ENCODE results near the gene GARNL3. TPM values are rescaled to one million over a fixed set of nuclear protein-coding genes. Genes with fewer than 3 reads are reported as not detected.
A peak's percentile ranks its signal among the peaks of the same experiment; 100 is the strongest.

The GARNL3 gene
- total RNA-seq, 1 donor, result 5.8 TPM

- H4K20me1 ChIP-seq (ENCODE audit: insufficient read depth, low read length), result no peaks in the 10 kb centered on the region
- H3K9me3 ChIP-seq (ENCODE audit: low read depth, low read length), result no peaks in the 10 kb centered on the region
- no peak overlapping the region for H2AFZ ChIP-seq (ENCODE audit: low read length)
- no peak overlapping the region for H3K27ac ChIP-seq (ENCODE audit: low read depth, low read length)
- peaks cover 8% of the 10 kb centered on the region for H3K4me1 ChIP-seq (ENCODE audit: insufficient read depth, low read length)
- no peak for TF ChIP-seq CTCF (IDR thresholded peaks at IDR 0.05; ENCODE audit: extremely low read depth, low read depth, low read length)
- H3K79me2 ChIP-seq (ENCODE audit: insufficient read depth, low read length), result no peaks in the 10 kb centered on the region
- peaks cover 21% of the 10 kb centered on the region for H3K27me3 ChIP-seq (ENCODE audit: insufficient read depth, low read length)
- no peak overlapping the region for H3K4me3 ChIP-seq (ENCODE audit: insufficient read depth, low read length)
- DNase-seq (ENCODE audit: insufficient read length, low spot score, missing footprints), result no peak
- H3K4me2 ChIP-seq (ENCODE audit: insufficient read depth, low read length), result no peak overlapping the region
- H3K36me3 ChIP-seq (ENCODE audit: insufficient read depth, low read length), result no peaks in the 10 kb centered on the region
Observed at GRCh38 chr9:127290561-127291065, 26.0 kb downstream of the GARNL3 start.

GRCh38 chr9:127291246-127291778 lies 26.7 kb downstream of the GARNL3 start:
- Histone ChIP-seq H3K36me3 (ENCODE audit: insufficient read depth, low read length) (no peaks in the 10 kb centered on the region), H2AFZ (ENCODE audit: low read length) (no peak overlapping the region), H3K4me3 (ENCODE audit: insufficient read depth, low read length) (no peak overlapping the region), H3K4me2 (ENCODE audit: insufficient read depth, low read length) (no peak overlapping the region), H3K27ac (ENCODE audit: low read depth, low read length) (no peak overlapping the region), H3K9me3 (ENCODE audit: low read depth, low read length) (no peaks in the 10 kb centered on the region), H4K20me1 (ENCODE audit: insufficient read depth, low read length) (no peaks in the 10 kb centered on the region), H3K27me3 (ENCODE audit: insufficient read depth, low read length) (peaks cover 21% of the 10 kb centered on the region), H3K79me2 (ENCODE audit: insufficient read depth, low read length) (no peaks in the 10 kb centered on the region), H3K4me1 (ENCODE audit: insufficient read depth, low read length) (peaks cover 8% of the 10 kb centered on the region)
- no peak for TF ChIP-seq CTCF (IDR thresholded peaks at IDR 0.05; ENCODE audit: extremely low read depth, low read depth, low read length)
- no peak for DNase-seq (ENCODE audit: insufficient read length, low spot score, missing footprints)

- H2AFZ ChIP-seq (ENCODE audit: low read length), result no peak overlapping the region
- no peak overlapping the region for H3K4me3 ChIP-seq (ENCODE audit: insufficient read depth, low read length)
- H4K20me1 ChIP-seq (ENCODE audit: insufficient read depth, low read length), result no peaks in the 10 kb centered on the region
- H3K27me3 ChIP-seq (ENCODE audit: insufficient read depth, low read length), result peaks cover 18% of the 10 kb centered on the region
- no peak for TF ChIP-seq CTCF (IDR thresholded peaks at IDR 0.05; ENCODE audit: extremely low read depth, low read depth, low read length)
- no peak overlapping the region for H3K4me2 ChIP-seq (ENCODE audit: insufficient read depth, low read length)
- no peaks in the 10 kb centered on the region for H3K79me2 ChIP-seq (ENCODE audit: insufficient read depth, low read length)
- DNase-seq (ENCODE audit: insufficient read length, low spot score, missing footprints), result no peak
- no peaks in the 10 kb centered on the region for H3K9me3 ChIP-seq (ENCODE audit: low read depth, low read length)
- peaks cover 8% of the 10 kb centered on the region for H3K4me1 ChIP-seq (ENCODE audit: insufficient read depth, low read length)
- H3K27ac ChIP-seq (ENCODE audit: low read depth, low read length), result no peak overlapping the region
- H3K36me3 ChIP-seq (ENCODE audit: insufficient read depth, low read length), result no peaks in the 10 kb centered on the region
Observed at GRCh38 chr9:127292415-127292814, 27.8 kb downstream of the GARNL3 start.

- no peaks in the 10 kb centered on the region for H3K79me2 ChIP-seq (ENCODE audit: insufficient read depth, low read length)
- H2AFZ ChIP-seq (ENCODE audit: low read length), result peak overlapping the region; percentile 31
- no peaks in the 10 kb centered on the region for H3K9me3 ChIP-seq (ENCODE audit: low read depth, low read length)
- H3K4me3 ChIP-seq (ENCODE audit: insufficient read depth, low read length), result no peak overlapping the region
- H3K27me3 ChIP-seq (ENCODE audit: insufficient read depth, low read length), result peaks cover 11% of the 10 kb centered on the region
- TF ChIP-seq CTCF (IDR thresholded peaks at IDR 0.05; ENCODE audit: extremely low read depth, low read depth, low read length), result no peak
- H4K20me1 ChIP-seq (ENCODE audit: insufficient read depth, low read length), result no peaks in the 10 kb centered on the region
- no peak for DNase-seq (ENCODE audit: insufficient read length, low spot score, missing footprints)
- H3K27ac ChIP-seq (ENCODE audit: low read depth, low read length), result no peak overlapping the region
- H3K36me3 ChIP-seq (ENCODE audit: insufficient read depth, low read length), result no peaks in the 10 kb centered on the region
- no peak overlapping the region for H3K4me2 ChIP-seq (ENCODE audit: insufficient read depth, low read length)
- peaks cover 8% of the 10 kb centered on the region for H3K4me1 ChIP-seq (ENCODE audit: insufficient read depth, low read length)
Observed at GRCh38 chr9:127293328-127293727, 28.8 kb downstream of the GARNL3 start.

All from osteoblast (primary cell).